GM12873 (cell line): ENCODE measurements around the gene ALDOB.

ENCODE experiments used
- CTCF ChIP-seq: IDR thresholded peaks from 2 replicates; pipeline ENCODE4 v1.5.1; 2012; ENCODE audit warnings: low read depth, mild to moderate bottlenecking, moderate library complexity, low read length, control low read depth; ENCODE audit not compliant: insufficient read depth; ENCODE audit errors: missing control alignments

Gene ALDOB

GRCh38 chr9:101415578-101415977 lies 20.0 kb downstream of the ALDOB start:
- no peak for TF ChIP-seq CTCF

DNA sequence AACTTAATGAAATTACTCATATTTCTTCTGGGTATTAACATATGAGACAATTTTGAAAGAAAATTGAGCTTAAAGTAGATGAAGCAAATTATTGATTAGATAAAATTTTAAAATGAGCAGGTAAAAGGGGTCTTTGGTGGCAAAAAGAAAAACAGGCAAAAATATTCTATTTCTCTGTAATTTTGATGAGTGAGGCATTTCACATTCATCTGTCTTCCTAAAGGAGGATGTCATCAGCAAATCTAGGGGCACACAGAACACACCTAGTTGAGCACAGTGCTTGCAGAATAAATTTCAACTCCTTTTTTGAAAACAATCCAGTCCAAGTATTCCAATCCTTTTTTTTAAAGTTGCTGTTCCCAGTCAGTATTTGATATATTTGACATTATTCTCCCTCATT lies 20.7 kb downstream of the ALDOB start:
- TF ChIP-seq CTCF = no peak

GRCh38 chr9:101409079-101409477 lies 26.5 kb downstream of the ALDOB start:
- no peak for TF ChIP-seq CTCF

- TF ChIP-seq CTCF = no peak
These were observed 27.0 kb downstream of the ALDOB start for GRCh38 chr9:101408374-101409078.

GRCh38 chr9:101403516-101404285 lies 31.9 kb downstream of the ALDOB start:
- TF ChIP-seq CTCF = no peak

GRCh38 chr9:101400120-101400519 lies 35.5 kb downstream of the ALDOB start:
- no peak for TF ChIP-seq CTCF

GRCh38 chr9:101399643-101399970 lies 36.0 kb downstream of the ALDOB start:
- TF ChIP-seq CTCF = no peak
